ENCODE measurements around the gene CASZ1. TPM values are rescaled to one million over a fixed set of nuclear protein-coding genes. Genes with fewer than 3 reads are reported as not detected.

Gene CASZ1
- total and polyA plus RNA-seq, 2 experiments from 2014 or later: 6.2 to 6.7 TPM

DNA sequence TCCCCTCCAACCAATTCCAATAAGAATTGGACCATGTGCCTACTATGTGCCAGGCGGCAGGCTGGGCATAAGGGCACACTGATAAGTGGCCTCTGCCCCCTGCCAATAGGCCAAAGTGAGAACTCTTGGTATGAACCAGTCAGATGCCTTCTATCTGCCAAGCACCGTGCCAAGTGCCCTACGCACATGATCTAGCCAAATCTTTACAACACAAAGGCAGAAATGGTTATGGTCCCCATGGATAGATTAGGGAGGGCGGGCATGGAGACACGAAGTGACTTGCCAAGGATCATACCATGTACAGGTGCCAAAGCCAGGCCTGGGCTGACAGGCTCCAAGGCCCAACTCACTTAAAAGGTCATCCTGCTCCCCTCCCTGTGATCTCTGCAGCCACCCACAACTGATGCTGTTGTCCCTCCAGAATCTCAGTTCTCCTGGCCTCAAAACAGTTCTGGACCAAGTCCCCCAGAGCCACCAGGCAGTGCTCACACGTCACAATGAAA is 32.1 kb downstream of the CASZ1 start:
- H3K27ac ChIP-seq (ENCODE audit: low read depth): no peak overlapping the region
- TF ChIP-seq, protein P1, sequence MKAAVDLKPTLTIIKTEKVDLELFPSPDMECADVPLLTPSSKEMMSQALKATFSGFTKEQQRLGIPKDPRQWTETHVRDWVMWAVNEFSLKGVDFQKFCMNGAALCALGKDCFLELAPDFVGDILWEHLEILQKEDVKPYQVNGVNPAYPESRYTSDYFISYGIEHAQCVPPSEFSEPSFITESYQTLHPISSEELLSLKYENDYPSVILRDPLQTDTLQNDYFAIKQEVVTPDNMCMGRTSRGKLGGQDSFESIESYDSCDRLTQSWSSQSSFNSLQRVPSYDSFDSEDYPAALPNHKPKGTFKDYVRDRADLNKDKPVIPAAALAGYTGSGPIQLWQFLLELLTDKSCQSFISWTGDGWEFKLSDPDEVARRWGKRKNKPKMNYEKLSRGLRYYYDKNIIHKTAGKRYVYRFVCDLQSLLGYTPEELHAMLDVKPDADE (IDR thresholded peaks at IDR 0.05): no peak
- TF ChIP-seq, protein P2, sequence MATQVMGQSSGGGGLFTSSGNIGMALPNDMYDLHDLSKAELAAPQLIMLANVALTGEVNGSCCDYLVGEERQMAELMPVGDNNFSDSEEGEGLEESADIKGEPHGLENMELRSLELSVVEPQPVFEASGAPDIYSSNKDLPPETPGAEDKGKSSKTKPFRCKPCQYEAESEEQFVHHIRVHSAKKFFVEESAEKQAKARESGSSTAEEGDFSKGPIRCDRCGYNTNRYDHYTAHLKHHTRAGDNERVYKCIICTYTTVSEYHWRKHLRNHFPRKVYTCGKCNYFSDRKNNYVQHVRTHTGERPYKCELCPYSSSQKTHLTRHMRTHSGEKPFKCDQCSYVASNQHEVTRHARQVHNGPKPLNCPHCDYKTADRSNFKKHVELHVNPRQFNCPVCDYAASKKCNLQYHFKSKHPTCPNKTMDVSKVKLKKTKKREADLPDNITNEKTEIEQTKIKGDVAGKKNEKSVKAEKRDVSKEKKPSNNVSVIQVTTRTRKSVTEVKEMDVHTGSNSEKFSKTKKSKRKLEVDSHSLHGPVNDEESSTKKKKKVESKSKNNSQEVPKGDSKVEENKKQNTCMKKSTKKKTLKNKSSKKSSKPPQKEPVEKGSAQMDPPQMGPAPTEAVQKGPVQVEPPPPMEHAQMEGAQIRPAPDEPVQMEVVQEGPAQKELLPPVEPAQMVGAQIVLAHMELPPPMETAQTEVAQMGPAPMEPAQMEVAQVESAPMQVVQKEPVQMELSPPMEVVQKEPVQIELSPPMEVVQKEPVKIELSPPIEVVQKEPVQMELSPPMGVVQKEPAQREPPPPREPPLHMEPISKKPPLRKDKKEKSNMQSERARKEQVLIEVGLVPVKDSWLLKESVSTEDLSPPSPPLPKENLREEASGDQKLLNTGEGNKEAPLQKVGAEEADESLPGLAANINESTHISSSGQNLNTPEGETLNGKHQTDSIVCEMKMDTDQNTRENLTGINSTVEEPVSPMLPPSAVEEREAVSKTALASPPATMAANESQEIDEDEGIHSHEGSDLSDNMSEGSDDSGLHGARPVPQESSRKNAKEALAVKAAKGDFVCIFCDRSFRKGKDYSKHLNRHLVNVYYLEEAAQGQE (IDR thresholded peaks at IDR 0.05; ENCODE audit: unreplicated experiment): no peak
- no peak for TF ChIP-seq NANOG (IDR thresholded peaks at IDR 0.05; ENCODE audit: borderline replicate concordance)
- TF ChIP-seq, protein P3, sequence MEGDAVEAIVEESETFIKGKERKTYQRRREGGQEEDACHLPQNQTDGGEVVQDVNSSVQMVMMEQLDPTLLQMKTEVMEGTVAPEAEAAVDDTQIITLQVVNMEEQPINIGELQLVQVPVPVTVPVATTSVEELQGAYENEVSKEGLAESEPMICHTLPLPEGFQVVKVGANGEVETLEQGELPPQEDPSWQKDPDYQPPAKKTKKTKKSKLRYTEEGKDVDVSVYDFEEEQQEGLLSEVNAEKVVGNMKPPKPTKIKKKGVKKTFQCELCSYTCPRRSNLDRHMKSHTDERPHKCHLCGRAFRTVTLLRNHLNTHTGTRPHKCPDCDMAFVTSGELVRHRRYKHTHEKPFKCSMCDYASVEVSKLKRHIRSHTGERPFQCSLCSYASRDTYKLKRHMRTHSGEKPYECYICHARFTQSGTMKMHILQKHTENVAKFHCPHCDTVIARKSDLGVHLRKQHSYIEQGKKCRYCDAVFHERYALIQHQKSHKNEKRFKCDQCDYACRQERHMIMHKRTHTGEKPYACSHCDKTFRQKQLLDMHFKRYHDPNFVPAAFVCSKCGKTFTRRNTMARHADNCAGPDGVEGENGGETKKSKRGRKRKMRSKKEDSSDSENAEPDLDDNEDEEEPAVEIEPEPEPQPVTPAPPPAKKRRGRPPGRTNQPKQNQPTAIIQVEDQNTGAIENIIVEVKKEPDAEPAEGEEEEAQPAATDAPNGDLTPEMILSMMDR (conservative IDR thresholded peaks at IDR 0.05; ENCODE audit: low read depth in 2 of 2): no peak
- no peak for TF ChIP-seq CREB1 (CRISPR knock-in tag; IDR thresholded peaks at IDR 0.05; ENCODE audit: low read depth)
- TF ChIP-seq ZNF331 (CRISPR knock-in tag; IDR thresholded peaks at IDR 0.05; ENCODE audit: low read depth): no peak
- no peak for TF ChIP-seq EZH2phosphoT487 (IDR thresholded peaks at IDR 0.05; ENCODE audit: unreplicated experiment)
- no peak for TF ChIP-seq POLR2AphosphoS5 (IDR thresholded peaks at IDR 0.05; ENCODE audit: low read depth)
- TF ChIP-seq ZNF114 (CRISPR knock-in tag; IDR thresholded peaks at IDR 0.05): no peak
- TF ChIP-seq JUNB (IDR thresholded peaks at IDR 0.05; ENCODE audit: unreplicated experiment): no peak
- no peak for TF ChIP-seq STAT1 (IDR thresholded peaks at IDR 0.05; ENCODE audit: unreplicated experiment)
- TF ChIP-seq, protein P4, sequence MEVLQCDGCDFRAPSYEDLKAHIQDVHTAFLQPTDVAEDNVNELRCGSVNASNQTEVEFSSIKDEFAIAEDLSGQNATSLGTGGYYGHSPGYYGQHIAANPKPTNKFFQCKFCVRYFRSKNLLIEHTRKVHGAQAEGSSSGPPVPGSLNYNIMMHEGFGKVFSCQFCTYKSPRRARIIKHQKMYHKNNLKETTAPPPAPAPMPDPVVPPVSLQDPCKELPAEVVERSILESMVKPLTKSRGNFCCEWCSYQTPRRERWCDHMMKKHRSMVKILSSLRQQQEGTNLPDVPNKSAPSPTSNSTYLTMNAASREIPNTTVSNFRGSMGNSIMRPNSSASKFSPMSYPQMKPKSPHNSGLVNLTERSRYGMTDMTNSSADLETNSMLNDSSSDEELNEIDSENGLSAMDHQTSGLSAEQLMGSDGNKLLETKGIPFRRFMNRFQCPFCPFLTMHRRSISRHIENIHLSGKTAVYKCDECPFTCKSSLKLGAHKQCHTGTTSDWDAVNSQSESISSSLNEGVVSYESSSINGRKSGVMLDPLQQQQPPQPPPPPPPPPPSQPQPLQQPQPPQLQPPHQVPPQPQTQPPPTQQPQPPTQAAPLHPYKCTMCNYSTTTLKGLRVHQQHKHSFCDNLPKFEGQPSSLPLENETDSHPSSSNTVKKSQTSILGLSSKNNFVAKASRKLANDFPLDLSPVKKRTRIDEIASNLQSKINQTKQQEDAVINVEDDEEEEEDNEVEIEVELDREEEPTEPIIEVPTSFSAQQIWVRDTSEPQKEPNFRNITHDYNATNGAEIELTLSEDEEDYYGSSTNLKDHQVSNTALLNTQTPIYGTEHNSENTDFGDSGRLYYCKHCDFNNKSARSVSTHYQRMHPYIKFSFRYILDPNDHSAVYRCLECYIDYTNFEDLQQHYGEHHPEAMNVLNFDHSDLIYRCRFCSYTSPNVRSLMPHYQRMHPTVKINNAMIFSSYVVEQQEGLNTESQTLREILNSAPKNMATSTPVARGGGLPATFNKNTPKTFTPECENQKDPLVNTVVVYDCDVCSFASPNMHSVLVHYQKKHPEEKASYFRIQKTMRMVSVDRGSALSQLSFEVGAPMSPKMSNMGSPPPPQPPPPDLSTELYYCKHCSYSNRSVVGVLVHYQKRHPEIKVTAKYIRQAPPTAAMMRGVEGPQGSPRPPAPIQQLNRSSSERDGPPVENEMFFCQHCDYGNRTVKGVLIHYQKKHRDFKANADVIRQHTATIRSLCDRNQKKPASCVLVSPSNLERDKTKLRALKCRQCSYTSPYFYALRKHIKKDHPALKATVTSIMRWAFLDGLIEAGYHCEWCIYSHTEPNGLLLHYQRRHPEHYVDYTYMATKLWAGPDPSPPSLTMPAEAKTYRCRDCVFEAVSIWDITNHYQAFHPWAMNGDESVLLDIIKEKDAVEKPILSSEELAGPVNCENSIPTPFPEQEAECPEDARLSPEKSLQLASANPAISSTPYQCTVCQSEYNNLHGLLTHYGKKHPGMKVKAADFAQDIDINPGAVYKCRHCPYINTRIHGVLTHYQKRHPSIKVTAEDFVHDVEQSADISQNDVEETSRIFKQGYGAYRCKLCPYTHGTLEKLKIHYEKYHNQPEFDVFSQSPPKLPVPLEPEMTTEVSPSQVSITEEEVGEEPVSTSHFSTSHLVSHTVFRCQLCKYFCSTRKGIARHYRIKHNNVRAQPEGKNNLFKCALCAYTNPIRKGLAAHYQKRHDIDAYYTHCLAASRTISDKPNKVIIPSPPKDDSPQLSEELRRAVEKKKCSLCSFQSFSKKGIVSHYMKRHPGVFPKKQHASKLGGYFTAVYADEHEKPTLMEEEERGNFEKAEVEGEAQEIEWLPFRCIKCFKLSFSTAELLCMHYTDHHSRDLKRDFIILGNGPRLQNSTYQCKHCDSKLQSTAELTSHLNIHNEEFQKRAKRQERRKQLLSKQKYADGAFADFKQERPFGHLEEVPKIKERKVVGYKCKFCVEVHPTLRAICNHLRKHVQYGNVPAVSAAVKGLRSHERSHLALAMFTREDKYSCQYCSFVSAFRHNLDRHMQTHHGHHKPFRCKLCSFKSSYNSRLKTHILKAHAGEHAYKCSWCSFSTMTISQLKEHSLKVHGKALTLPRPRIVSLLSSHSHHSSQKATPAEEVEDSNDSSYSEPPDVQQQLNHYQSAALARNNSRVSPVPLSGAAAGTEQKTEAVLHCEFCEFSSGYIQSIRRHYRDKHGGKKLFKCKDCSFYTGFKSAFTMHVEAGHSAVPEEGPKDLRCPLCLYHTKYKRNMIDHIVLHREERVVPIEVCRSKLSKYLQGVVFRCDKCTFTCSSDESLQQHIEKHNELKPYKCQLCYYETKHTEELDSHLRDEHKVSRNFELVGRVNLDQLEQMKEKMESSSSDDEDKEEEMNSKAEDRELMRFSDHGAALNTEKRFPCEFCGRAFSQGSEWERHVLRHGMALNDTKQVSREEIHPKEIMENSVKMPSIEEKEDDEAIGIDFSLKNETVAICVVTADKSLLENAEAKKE (CRISPR knock-in tag; IDR thresholded peaks at IDR 0.05): no peak
- TF ChIP-seq EZH2 (IDR thresholded peaks at IDR 0.05; ENCODE audit: low read depth, unreplicated experiment): no peak
- no peaks in the 10 kb centered on the region for H3K79me2 ChIP-seq (replicated peaks; ENCODE audit: insufficient read depth)
- Mint-ChIP-seq H3K9me3 (no peaks in the 10 kb centered on the region), H3K27ac (no peak overlapping the region), H3K4me1 (peaks cover 26% of the 10 kb centered on the region), H3K4me3 (no peak overlapping the region), H3K36me3 (ENCODE audit: low read depth) (no peaks in the 10 kb centered on the region), H3K27me3 (ENCODE audit: insufficient read depth, low read depth, poor library complexity) (peaks cover 11% of the 10 kb centered on the region)
- H3K36me3 ChIP-seq (ENCODE audit: insufficient read depth): no peaks in the 10 kb centered on the region
- H3K4me1 ChIP-seq (ENCODE audit: insufficient read depth): peaks cover 7% of the 10 kb centered on the region; the same call in 1 of the 2 replicates
- H3K27me3 ChIP-seq (ENCODE audit: insufficient read depth): no peaks in the 10 kb centered on the region
- no peak overlapping the region for H3K4me3 ChIP-seq
- no peaks in the 10 kb centered on the region for H4K20me1 ChIP-seq (replicated peaks; ENCODE audit: insufficient read depth)
- no peak overlapping the region for H2AFZ ChIP-seq
- DNase-seq (ENCODE audit: low spot score): no peak
- no peak overlapping the region for H3K4me2 ChIP-seq
- no peaks in the 10 kb centered on the region for H3F3A ChIP-seq (replicated peaks; ENCODE audit: low read depth)
- no peak for ATAC-seq
- H3K9me2 ChIP-seq (ENCODE audit: insufficient read depth): no peaks in the 10 kb centered on the region
